GM18517 (cell line): ENCODE data around the gene ADAM10.
"Not testable (repeated sequence)": the region's sequence is repeated elsewhere in the genome, so short reads cannot be mapped to it uniquely, and the experiment has no call there.

Source experiments
- ATAC-seq: cut with Tn5 transposase; IDR thresholded peaks from one replicate; pipeline ENCODE4 v1.9.1; 2021; ENCODE audit warnings: mild to moderate bottlenecking, moderate library complexity; ENCODE audit not compliant: unreplicated experiment

ADAM10 gene

DNA sequence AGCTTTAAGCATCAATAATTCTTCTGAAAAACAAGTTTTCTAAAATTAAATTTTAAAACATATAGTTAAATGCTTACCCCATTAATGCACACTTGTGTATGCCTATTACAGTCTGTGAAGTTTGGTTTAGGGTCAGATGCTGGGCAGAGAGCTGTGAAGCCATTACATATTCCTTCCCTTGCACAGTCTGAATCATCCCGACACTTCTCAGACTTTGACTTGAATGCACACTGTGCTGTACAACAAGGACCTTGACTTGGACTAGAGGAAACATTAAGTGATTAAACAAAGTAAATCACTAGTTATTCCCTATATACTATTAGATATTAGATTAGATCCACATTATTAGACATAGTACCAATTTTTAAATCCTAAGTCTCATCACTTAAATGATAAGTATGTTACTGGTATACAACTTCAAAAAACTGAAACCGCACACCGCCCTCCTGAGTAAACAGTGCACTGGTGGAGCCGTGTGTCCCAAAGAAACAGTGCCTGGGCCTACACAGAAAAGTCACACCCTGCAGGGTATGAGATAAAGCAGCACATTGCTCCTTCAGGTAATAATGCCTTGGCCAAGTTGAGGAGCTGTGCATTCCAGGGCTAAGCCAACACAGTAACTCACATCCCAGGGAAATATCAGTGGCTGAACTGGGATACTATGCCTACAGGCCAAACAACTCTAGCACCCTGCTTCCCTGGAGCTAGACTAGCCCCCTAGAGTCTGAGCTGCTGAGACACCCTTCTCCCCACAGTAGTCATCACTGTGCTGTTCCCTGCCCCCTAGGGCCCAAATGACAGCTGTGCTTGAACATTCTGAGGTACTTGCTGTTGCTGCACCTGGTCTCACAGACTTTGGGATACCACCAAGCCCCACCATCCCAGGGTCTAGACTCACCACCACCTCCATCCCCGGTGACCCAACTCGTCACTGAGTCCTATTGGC, 137.5 kb downstream of the ADAM10 start:
- no peak for ATAC-seq

DNA sequence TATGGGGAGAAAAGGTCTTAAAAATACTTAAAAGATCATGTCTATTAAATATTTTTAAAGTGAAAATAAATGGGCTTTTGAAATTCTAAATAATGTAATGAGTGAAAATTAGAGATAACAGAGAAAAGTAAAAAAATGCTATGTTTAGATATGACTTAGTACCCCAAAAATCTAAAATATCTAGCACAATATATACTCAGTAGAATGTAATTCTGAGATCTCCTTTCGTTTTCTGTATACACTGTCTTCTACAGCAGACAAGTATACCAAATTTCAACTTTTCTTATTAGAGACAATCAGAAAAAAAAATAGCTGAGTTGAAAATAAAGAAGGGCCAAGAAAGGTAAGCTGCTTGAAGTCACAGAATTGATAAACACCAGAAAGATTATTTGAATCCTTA, 140.8 kb downstream of the ADAM10 start:
- ATAC-seq, result no peak

DNA sequence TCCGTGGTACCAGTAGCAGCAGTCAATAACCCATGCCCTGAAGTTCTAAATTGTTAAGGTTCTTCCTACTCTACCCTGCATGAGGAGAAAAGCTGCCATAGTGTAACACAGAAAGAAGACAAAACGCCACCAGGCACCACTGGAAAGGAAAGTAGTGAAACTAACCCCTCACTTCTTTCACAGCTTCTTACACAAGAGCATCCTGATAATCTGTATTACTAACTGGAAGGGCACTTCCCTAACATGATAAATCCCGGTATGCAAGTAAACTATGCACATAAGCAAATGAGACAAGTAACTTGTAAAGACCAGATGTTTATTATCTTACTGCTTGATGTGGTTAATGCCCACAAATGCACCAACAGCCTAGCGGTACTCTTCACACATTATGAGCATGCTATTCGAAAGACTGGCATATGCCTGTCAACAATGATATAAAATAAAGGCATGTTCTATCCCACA, 141.3 kb downstream of the ADAM10 start:
- no peak for ATAC-seq

DNA sequence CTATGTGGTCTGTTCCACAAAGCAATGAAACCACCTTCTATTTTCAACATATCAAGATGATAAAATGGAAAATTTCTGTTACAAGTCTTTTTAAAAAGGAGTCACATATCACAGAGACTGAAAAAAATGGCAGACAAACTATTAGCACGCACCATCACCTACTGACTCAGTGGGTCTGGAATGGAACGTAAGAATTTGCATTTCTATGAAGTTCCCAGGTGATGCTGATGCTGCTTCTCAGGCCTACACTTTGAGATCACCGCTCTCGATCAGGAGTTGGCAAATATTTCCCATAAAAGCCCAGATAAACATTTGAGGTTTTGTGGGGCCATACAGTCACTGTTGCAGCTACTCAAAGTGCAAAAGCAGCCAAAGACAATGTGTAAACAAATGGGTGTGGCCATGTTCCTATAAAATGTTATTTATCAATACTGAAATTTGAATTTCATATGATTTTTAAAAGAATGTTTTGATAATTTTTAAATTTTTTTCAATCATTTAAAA, 142.9 kb downstream of the ADAM10 start:
- no peak for ATAC-seq

- no peak for ATAC-seq
These were observed 143.5 kb downstream of the ADAM10 start for GRCh38 chr15:58605931-58606530.

GRCh38 chr15:58604455-58604923, 145.0 kb downstream of the ADAM10 start:
- ATAC-seq, result no peak

GRCh38 chr15:58603927-58604326, 145.6 kb downstream of the ADAM10 start:
- not testable (repeated sequence) for ATAC-seq

DNA sequence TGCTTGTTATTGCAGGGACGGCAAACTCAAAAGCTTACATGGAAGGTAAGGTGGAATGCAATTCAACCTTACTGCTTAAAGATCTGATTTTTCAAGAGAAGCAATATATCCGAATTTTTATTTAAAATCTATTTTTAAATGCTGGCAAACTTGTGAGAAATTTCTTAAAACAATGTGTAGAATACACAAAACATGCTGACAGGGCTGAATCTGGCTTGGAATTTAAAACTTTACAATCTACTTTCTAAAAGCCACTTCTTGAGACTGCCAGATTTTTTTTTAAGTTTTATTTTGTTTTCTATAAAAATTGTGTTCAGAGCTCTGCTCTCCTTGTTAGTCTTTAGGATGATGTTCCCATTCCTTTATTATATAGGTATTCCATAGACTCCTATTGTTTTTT, 146.7 kb downstream of the ADAM10 start:
- no peak for ATAC-seq

- ATAC-seq, result no peak
These were observed 150.7 kb downstream of the ADAM10 start for GRCh38 chr15:58598829-58599210.

DNA sequence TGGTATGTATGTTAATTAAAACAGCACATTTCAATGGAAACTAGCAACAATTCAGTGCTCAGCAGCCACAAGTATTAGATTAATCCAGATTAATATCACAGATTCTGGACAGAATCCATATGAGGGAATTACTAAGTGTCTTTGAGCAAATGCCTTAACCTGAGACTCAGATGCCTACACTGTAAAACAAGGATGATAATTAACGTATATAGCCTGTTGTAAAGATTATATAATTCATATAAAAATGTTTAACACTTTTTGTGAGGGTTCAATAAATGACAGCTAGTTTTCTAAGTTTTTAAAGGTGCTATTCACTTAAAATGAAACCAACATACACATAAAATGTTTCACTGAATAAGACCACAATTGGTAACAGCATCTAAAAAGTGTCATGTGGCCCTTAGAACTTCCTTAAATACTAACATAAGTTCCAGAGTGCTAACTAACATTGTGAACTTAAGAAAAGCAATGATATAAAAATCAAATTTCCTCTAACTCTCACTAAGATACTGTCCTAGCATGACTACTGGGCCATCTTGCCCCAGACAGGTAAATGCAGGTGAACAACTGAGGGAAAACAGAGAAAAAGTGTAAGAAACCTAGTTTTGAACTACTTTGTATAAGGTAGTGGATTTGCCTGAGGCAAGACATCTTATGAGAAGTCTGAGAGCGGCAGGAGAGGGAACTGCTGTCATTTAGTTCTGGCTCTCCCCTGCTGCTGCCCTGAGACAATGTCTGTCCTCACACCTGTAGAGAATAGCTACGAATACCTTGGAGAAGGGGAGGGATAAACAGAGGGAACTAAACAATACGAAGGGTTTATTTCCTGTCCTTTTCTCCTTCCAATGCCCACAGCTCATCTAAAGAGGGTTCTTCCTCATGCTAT, 151.3 kb downstream of the ADAM10 start:
- ATAC-seq, result no peak

DNA sequence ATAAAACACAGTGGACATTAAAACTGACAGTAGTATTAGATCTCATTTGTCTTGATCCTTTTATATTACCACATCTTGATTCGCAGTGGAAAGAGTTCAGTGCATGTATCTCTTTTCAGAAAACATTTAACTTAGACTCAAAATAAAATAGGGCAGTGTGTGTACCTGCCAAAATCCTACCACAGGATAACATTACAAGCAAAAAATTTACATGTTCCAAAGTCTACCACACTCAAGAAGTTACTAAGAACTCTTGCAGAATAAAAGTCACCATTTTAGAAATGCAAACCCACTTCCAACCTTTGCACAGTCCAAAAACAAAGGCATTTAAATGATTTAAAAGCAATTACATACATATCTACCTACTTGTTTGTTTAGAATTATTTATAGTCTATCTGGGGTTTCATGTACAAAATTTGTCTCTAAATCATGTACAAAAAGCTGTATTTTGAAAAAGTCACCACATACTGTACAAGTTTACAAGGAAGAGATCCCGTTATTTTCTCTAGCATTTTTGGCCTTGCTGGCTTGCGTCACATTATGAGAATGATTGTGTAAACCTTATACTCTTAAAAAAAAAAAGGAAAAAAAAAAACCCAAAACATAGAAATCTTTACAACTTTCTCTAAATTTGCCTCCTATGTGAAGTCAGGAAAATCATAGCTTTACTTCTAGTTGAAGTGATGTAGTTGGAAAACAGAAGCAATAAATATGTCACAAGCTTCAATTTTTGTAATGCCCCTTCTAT, 153.8 kb downstream of the ADAM10 start:
- no peak for ATAC-seq

DNA sequence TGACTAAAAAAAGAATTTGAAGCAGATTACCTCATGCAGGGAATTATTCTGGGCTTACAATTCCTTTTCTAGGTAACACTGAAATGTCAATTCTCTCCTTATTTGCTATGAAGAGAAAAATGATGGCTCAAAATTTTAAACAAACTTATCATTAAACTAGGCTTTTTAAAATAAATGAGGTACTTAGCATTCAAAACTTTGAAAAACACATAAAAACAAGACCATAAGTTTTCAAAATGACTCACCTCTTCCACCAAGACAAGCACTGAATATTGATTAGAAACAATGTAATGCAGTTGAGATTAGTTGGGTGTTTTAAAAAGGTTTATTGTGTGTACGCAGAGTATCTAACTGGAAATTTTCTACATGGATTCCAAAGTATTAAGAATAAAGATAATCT, 154.6 kb downstream of the ADAM10 start:
- ATAC-seq, result no peak

- no peak for ATAC-seq
These were observed 155.6 kb downstream of the ADAM10 start for GRCh38 chr15:58593870-58594269.

- ATAC-seq, result no peak
These were observed 158.6 kb downstream of the ADAM10 start for GRCh38 chr15:58590926-58591325.

DNA sequence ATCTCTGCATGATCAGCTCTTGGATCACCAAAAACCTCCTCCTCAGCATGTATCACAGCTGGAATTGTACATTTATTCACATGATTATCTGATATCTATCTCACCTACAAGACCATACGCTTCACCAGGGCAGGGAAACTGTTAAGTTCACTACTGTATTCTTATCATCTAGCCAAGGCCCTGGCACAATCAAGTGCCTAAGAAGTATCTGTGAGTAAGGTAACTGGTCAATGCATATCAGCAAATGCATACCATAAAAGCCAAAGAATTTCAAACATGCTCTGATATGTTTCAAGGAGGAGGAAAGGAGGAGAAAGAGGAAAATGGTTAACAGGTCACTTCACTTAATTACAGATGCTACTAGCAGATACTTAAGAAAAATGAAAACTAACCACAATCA, 159.3 kb downstream of the ADAM10 start:
- no peak for ATAC-seq

DNA sequence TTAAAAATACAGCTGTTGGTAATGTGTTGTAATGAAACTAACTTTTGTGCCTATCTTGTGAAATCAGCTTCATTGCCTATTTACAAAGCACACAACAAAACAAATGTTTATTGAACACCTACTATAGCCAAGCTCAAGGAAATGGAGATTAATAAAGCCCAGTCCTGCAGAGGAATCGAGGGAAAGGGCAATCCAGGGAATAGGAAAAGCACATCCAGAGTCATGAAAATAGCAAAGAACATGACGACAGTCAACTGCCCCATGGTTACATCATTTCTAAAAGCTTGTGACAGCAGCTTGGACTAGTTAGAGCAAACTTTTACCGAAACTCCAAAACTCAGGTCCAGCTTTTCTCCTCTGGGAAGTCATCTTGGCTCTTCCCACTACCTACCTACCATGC, 160.5 kb downstream of the ADAM10 start:
- no peak for ATAC-seq

- ATAC-seq, result no peak
These were observed 161.4 kb downstream of the ADAM10 start for GRCh38 chr15:58588096-58588495.

GRCh38 chr15:58587486-58587885, 162.0 kb downstream of the ADAM10 start:
- no peak for ATAC-seq

GRCh38 chr15:58585693-58586443, 163.6 kb downstream of the ADAM10 start:
- ATAC-seq, result no peak
